WTC11 (cell line): ENCODE results near the gene NGRN. TPM values are rescaled to one million over a fixed set of nuclear protein-coding genes. Genes with fewer than 3 reads are reported as not detected.

Experiments used
- ATAC-seq: fragments of 200-7000 bp; cut with Tn5 transposase; 2 replicates; pipeline ENCODE4 v1.10.0; 2021; ENCODE audit warnings: mild to moderate bottlenecking, moderate library complexity
- CTCF ChIA-PET: fragments of 300-600 bp; sonication (Branson Sonifier 250); formaldehyde crosslinking; loops from one replicate; lab custom pipeline; 2021; ENCODE audit warnings: antibody characterized with exemption; lab: Charles Lee
- POLR2A ChIA-PET: fragments of 350-600 bp; sonication (Branson Sonifier 250); formaldehyde crosslinking; loops from one replicate; lab custom pipeline; 2021; ENCODE audit warnings: antibody characterized with exemption; lab: Charles Lee
- DNase-seq: peaks from one replicate; pipeline ENCODE4 v3.0.0; 2021; ENCODE audit warnings: low spot score
- H3K27ac Mint-ChIP-seq: 2 replicates; pipeline ENCODE4 v1.8.0; 2021; ENCODE audit warnings: mixed read lengths
- H3K27me3 Mint-ChIP-seq: 2 replicates; pipeline ENCODE4 v1.8.0; 2021; ENCODE audit warnings: low read depth, mild to moderate bottlenecking, moderate library complexity, mixed read lengths
- H3K36me3 Mint-ChIP-seq: 2 replicates; pipeline ENCODE4 v1.8.0; 2021; ENCODE audit warnings: mixed read lengths
- H3K4me1 Mint-ChIP-seq: 2 replicates; pipeline ENCODE4 v1.8.0; 2022; ENCODE audit warnings: mixed read lengths
- H3K4me3 Mint-ChIP-seq: 2 replicates; pipeline ENCODE4 v1.8.0; 2021; ENCODE audit warnings: mild to moderate bottlenecking, moderate library complexity, mixed read lengths
- H3K9me3 Mint-ChIP-seq: 2 replicates; pipeline ENCODE4 v1.8.0; 2021; ENCODE audit warnings: mixed read lengths
- ESRRA ChIP-seq: sonication (generic); formaldehyde crosslinking; IDR thresholded peaks from 2 replicates; pipeline ENCODE4 v1.8.1; 2022; ENCODE audit warnings: mild to moderate bottlenecking, missing genetic modification reagents, borderline replicate concordance
- FOXJ3 ChIP-seq: sonication (generic); formaldehyde crosslinking; IDR thresholded peaks from 2 replicates; pipeline ENCODE4 v1.9.0; 2021; ENCODE audit warnings: missing genetic modification reagents, mild to moderate bottlenecking, borderline replicate concordance
- JUN ChIP-seq: sonication (generic); formaldehyde crosslinking; IDR thresholded peaks from 2 replicates; pipeline ENCODE4 v1.8.0; 2023; ENCODE audit warnings: mild to moderate bottlenecking, missing genetic modification reagents
- NR1H2 ChIP-seq: sonication (generic); formaldehyde crosslinking; IDR thresholded peaks from 2 replicates; pipeline ENCODE4 v1.9.0; 2021; ENCODE audit warnings: mild to moderate bottlenecking, moderate library complexity, missing genetic modification reagents
- RELA ChIP-seq: sonication (generic); formaldehyde crosslinking; IDR thresholded peaks from 2 replicates; pipeline ENCODE4 v1.8.1; 2022; ENCODE audit warnings: missing genetic modification reagents, mild to moderate bottlenecking, borderline replicate concordance
- RORB ChIP-seq: fragments of 250-450 bp; sonication (Bioruptor Pico); IDR thresholded peaks from 2 replicates; pipeline ENCODE4 v1.9.0; 2021; ENCODE audit warnings: mild to moderate bottlenecking
- ZNF219 ChIP-seq: sonication (generic); formaldehyde crosslinking; IDR thresholded peaks from 2 replicates; pipeline ENCODE4 v1.8.0; 2023; ENCODE audit warnings: missing genetic modification reagents, mild to moderate bottlenecking, borderline replicate concordance
- ZNF396 ChIP-seq: fragments of 250-450 bp; sonication (Bioruptor Pico); IDR thresholded peaks from 2 replicates; pipeline ENCODE4 v1.8.0; 2021; ENCODE audit warnings: mild to moderate bottlenecking, moderate library complexity, borderline replicate concordance
- total RNA-seq: library from RNA; stranded (reverse); gene quantifications from 3 replicates; pipeline ENCODE4 v1.2.3, GENCODE V29; 2021
- TF ChIP-seq, protein P1 (sequence below): sonication (generic); formaldehyde crosslinking; IDR thresholded peaks from 2 replicates; pipeline ENCODE4 v1.8.1; 2023; ENCODE audit warnings: mild to moderate bottlenecking, missing genetic modification reagents, borderline replicate concordance
- TF ChIP-seq, protein P2 (sequence below): sonication (generic); formaldehyde crosslinking; IDR thresholded peaks from 2 replicates; pipeline ENCODE4 v1.8.1; 2023; ENCODE audit warnings: mild to moderate bottlenecking, moderate library complexity, missing genetic modification reagents
- TF ChIP-seq, protein P3 (sequence below): sonication (generic); formaldehyde crosslinking; IDR thresholded peaks from 2 replicates; pipeline ENCODE4 v1.8.1; 2023; ENCODE audit warnings: mild to moderate bottlenecking, missing genetic modification reagents, moderate library complexity
- TF ChIP-seq, protein P4 (sequence below): fragments of 200-600 bp; IDR thresholded peaks from 2 replicates; pipeline ENCODE4 v1.8.0; 2022; ENCODE audit warnings: antibody characterized with exemption
- TF ChIP-seq, protein P5 (sequence below): sonication (generic); formaldehyde crosslinking; IDR thresholded peaks from 2 replicates; pipeline ENCODE4 v1.8.0; 2023; ENCODE audit warnings: missing genetic modification reagents, mild to moderate bottlenecking, borderline replicate concordance
- TF ChIP-seq, protein P6 (sequence below): fragments of 250-450 bp; sonication (Bioruptor Pico); IDR thresholded peaks from 2 replicates; pipeline ENCODE4 v1.9.0; 2021; ENCODE audit warnings: mild to moderate bottlenecking

NGRN gene
- total RNA-seq, 1 experiment from 2014 or later = 77.8 TPM

DNA sequence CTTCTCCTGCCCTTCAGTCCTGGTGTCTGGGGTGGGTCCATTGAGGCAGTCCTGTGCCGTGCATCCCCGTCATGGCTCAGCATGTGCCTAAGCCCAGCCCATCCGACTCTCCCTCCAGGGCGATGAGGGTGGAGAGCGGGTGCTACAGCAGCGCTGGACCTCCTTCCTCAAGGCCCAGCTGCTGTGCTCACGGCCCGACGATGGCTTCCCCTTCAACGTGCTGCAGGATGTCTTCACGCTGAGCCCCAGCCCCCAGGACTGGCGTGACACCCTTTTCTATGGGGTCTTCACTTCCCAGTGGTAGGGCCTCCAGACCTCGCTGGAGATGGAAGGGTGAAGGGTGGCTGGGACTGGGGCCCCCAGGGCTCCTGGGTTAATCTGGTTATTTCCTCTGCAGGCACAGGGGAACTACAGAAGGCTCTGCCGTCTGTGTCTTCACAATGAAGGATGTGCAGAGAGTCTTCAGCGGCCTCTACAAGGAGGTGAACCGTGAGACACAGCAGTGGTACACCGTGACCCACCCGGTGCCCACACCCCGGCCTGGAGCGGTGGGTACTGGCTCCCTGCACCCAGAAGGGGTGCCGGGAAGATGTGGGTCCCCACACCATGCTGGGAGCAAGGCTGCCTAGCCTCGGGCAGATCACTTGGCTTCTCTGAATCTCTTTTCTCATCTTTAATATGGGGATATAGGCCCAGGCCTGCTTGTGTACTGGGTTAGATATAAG is 41.9 kb upstream of the NGRN start:
- no peaks in the 10 kb centered on the region for H3K4me1 Mint-ChIP-seq
- no peaks in the 10 kb centered on the region for H3K27me3 Mint-ChIP-seq
- ChIA-PET POLR2A (no interaction called here), CTCF (interaction anchor here (0.6 to 3.5 kb wide), 2 partner anchors 78 to 424 kb away, joined by 3 to 110 read pairs; no protein-coding TSS in a partner anchor)
- no peak overlapping the region for H3K27ac Mint-ChIP-seq
- ATAC-seq = no peak
- no peak overlapping the region for H3K4me3 Mint-ChIP-seq
- DNase-seq = no peak
- H3K36me3 Mint-ChIP-seq = peaks cover 34% of the 10 kb centered on the region
- TF ChIP-seq RELA (CRISPR knock-in tag) (no peak), ESRRA (CRISPR knock-in tag) (no peak), JUN (no peak), NR1H2 (CRISPR knock-in tag) (no peak), ZNF396 (CRISPR knock-in tag) (no peak), RORB (CRISPR knock-in tag) (no peak)
- TF ChIP-seq, protein P1, sequence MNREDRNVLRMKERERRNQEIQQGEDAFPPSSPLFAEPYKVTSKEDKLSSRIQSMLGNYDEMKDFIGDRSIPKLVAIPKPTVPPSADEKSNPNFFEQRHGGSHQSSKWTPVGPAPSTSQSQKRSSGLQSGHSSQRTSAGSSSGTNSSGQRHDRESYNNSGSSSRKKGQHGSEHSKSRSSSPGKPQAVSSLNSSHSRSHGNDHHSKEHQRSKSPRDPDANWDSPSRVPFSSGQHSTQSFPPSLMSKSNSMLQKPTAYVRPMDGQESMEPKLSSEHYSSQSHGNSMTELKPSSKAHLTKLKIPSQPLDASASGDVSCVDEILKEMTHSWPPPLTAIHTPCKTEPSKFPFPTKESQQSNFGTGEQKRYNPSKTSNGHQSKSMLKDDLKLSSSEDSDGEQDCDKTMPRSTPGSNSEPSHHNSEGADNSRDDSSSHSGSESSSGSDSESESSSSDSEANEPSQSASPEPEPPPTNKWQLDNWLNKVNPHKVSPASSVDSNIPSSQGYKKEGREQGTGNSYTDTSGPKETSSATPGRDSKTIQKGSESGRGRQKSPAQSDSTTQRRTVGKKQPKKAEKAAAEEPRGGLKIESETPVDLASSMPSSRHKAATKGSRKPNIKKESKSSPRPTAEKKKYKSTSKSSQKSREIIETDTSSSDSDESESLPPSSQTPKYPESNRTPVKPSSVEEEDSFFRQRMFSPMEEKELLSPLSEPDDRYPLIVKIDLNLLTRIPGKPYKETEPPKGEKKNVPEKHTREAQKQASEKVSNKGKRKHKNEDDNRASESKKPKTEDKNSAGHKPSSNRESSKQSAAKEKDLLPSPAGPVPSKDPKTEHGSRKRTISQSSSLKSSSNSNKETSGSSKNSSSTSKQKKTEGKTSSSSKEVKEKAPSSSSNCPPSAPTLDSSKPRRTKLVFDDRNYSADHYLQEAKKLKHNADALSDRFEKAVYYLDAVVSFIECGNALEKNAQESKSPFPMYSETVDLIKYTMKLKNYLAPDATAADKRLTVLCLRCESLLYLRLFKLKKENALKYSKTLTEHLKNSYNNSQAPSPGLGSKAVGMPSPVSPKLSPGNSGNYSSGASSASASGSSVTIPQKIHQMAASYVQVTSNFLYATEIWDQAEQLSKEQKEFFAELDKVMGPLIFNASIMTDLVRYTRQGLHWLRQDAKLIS = no peak
- TF ChIP-seq, protein P2, sequence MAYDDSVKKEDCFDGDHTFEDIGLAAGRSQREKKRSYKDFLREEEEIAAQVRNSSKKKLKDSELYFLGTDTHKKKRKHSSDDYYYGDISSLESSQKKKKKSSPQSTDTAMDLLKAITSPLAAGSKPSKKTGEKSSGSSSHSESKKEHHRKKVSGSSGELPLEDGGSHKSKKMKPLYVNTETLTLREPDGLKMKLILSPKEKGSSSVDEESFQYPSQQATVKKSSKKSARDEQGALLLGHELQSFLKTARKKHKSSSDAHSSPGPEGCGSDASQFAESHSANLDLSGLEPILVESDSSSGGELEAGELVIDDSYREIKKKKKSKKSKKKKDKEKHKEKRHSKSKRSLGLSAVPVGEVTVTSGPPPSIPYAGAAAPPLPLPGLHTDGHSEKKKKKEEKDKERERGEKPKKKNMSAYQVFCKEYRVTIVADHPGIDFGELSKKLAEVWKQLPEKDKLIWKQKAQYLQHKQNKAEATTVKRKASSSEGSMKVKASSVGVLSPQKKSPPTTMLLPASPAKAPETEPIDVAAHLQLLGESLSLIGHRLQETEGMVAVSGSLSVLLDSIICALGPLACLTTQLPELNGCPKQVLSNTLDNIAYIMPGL = no peak
- no peaks in the 10 kb centered on the region for H3K9me3 Mint-ChIP-seq

DNA sequence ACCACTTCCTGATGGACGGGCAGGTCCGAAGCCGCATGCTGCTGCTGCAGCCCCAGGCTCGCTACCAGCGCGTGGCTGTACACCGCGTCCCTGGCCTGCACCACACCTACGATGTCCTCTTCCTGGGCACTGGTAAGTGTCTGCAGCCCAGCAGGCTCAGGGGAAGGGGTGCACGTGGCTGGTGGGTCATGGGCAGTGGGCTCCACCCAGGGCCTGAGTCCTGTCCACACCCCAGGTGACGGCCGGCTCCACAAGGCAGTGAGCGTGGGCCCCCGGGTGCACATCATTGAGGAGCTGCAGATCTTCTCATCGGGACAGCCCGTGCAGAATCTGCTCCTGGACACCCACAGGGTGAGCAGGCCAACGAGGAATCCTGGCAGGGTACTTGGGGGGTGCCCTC is 40.4 kb upstream of the NGRN start:
- Mint-ChIP-seq H3K36me3 (peaks cover 46% of the 10 kb centered on the region), H3K27ac (no peak overlapping the region), H3K9me3 (no peaks in the 10 kb centered on the region), H3K27me3 (no peaks in the 10 kb centered on the region), H3K4me1 (no peaks in the 10 kb centered on the region), H3K4me3 (no peak overlapping the region)
- ChIA-PET CTCF (no interaction called here), POLR2A (no interaction called here)
- no peak for ATAC-seq
- no peak for DNase-seq
- TF ChIP-seq, protein P3, sequence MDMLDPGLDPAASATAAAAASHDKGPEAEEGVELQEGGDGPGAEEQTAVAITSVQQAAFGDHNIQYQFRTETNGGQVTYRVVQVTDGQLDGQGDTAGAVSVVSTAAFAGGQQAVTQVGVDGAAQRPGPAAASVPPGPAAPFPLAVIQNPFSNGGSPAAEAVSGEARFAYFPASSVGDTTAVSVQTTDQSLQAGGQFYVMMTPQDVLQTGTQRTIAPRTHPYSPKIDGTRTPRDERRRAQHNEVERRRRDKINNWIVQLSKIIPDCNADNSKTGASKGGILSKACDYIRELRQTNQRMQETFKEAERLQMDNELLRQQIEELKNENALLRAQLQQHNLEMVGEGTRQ (CRISPR knock-in tag) = no peak
- TF ChIP-seq FOXJ3 (no peak), ZNF219 (CRISPR knock-in tag) (no peak)
- TF ChIP-seq, protein P4, sequence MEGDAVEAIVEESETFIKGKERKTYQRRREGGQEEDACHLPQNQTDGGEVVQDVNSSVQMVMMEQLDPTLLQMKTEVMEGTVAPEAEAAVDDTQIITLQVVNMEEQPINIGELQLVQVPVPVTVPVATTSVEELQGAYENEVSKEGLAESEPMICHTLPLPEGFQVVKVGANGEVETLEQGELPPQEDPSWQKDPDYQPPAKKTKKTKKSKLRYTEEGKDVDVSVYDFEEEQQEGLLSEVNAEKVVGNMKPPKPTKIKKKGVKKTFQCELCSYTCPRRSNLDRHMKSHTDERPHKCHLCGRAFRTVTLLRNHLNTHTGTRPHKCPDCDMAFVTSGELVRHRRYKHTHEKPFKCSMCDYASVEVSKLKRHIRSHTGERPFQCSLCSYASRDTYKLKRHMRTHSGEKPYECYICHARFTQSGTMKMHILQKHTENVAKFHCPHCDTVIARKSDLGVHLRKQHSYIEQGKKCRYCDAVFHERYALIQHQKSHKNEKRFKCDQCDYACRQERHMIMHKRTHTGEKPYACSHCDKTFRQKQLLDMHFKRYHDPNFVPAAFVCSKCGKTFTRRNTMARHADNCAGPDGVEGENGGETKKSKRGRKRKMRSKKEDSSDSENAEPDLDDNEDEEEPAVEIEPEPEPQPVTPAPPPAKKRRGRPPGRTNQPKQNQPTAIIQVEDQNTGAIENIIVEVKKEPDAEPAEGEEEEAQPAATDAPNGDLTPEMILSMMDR = no peak
- TF ChIP-seq, protein P5, sequence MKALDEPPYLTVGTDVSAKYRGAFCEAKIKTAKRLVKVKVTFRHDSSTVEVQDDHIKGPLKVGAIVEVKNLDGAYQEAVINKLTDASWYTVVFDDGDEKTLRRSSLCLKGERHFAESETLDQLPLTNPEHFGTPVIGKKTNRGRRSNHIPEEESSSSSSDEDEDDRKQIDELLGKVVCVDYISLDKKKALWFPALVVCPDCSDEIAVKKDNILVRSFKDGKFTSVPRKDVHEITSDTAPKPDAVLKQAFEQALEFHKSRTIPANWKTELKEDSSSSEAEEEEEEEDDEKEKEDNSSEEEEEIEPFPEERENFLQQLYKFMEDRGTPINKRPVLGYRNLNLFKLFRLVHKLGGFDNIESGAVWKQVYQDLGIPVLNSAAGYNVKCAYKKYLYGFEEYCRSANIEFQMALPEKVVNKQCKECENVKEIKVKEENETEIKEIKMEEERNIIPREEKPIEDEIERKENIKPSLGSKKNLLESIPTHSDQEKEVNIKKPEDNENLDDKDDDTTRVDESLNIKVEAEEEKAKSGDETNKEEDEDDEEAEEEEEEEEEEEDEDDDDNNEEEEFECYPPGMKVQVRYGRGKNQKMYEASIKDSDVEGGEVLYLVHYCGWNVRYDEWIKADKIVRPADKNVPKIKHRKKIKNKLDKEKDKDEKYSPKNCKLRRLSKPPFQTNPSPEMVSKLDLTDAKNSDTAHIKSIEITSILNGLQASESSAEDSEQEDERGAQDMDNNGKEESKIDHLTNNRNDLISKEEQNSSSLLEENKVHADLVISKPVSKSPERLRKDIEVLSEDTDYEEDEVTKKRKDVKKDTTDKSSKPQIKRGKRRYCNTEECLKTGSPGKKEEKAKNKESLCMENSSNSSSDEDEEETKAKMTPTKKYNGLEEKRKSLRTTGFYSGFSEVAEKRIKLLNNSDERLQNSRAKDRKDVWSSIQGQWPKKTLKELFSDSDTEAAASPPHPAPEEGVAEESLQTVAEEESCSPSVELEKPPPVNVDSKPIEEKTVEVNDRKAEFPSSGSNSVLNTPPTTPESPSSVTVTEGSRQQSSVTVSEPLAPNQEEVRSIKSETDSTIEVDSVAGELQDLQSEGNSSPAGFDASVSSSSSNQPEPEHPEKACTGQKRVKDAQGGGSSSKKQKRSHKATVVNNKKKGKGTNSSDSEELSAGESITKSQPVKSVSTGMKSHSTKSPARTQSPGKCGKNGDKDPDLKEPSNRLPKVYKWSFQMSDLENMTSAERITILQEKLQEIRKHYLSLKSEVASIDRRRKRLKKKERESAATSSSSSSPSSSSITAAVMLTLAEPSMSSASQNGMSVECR = no peak
- TF ChIP-seq, protein P6, sequence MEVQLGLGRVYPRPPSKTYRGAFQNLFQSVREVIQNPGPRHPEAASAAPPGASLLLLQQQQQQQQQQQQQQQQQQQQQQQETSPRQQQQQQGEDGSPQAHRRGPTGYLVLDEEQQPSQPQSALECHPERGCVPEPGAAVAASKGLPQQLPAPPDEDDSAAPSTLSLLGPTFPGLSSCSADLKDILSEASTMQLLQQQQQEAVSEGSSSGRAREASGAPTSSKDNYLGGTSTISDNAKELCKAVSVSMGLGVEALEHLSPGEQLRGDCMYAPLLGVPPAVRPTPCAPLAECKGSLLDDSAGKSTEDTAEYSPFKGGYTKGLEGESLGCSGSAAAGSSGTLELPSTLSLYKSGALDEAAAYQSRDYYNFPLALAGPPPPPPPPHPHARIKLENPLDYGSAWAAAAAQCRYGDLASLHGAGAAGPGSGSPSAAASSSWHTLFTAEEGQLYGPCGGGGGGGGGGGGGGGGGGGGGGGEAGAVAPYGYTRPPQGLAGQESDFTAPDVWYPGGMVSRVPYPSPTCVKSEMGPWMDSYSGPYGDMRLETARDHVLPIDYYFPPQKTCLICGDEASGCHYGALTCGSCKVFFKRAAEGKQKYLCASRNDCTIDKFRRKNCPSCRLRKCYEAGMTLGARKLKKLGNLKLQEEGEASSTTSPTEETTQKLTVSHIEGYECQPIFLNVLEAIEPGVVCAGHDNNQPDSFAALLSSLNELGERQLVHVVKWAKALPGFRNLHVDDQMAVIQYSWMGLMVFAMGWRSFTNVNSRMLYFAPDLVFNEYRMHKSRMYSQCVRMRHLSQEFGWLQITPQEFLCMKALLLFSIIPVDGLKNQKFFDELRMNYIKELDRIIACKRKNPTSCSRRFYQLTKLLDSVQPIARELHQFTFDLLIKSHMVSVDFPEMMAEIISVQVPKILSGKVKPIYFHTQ (CRISPR knock-in tag) = no peak
